DND-41 (cell line): ENCODE measurements around the gene DISC1.

Source experiments
- ATAC-seq: fragments of 200-7000 bp; cut with Tn5 transposase; 3 replicates; pipeline ENCODE4 v1.9.1; 2021; ENCODE audit warnings: low read depth; ENCODE audit not compliant: insufficient read depth
- DNase-seq: peaks from one replicate; pipeline ENCODE4 v3.0.0-alpha.2; 2020
- H2AFZ ChIP-seq: 2 replicates; pipeline ENCODE4 v1.6.0; 2012; ENCODE audit warnings: low read depth, low read length
- H3K27ac ChIP-seq: 2 replicates; pipeline ENCODE4 v1.5.1; 2012; ENCODE audit warnings: low read length, inconsistent platforms
- H3K27me3 ChIP-seq: fragments of 200-600 bp; sonication (generic); 2 replicates; pipeline ENCODE4 v1.6.0; 2012; ENCODE audit warnings: low read length, mild to moderate bottlenecking, inconsistent platforms; ENCODE audit not compliant: insufficient read depth, poor library complexity
- H3K36me3 ChIP-seq: 2 replicates; pipeline ENCODE4 v1.5.1; 2012; ENCODE audit warnings: low read length, inconsistent platforms; ENCODE audit not compliant: insufficient read depth
- H3K4me1 ChIP-seq: 2 replicates; pipeline ENCODE4 v1.5.1; 2012; ENCODE audit warnings: mild to moderate bottlenecking, low read length; ENCODE audit not compliant: insufficient read depth
- H3K4me2 ChIP-seq: 2 replicates; pipeline ENCODE4 v1.6.0; 2012; ENCODE audit warnings: mild to moderate bottlenecking, moderate library complexity, low read length, inconsistent platforms; ENCODE audit not compliant: insufficient read depth
- H3K4me3 ChIP-seq, 2 experiments: fragments of 200-600 bp in 1 of 2; shearing (Covaris generic) in 1 of 2; 2 replicates each; pipeline ENCODE4 v1.5.1; 2012 to 2016; ENCODE audit warnings: inconsistent platforms in 2 of 2, low read length in 2 of 2, mild to moderate bottlenecking in 2 of 2, low read depth in 1 of 2, moderate library complexity in 1 of 2
- H3K79me2 ChIP-seq: 2 replicates; pipeline ENCODE4 v1.6.0; 2012; ENCODE audit warnings: low read length, inconsistent platforms; ENCODE audit not compliant: insufficient read depth
- H3K9ac ChIP-seq: 2 replicates; pipeline ENCODE4 v1.6.0; 2012; ENCODE audit warnings: low read depth, mild to moderate bottlenecking, inconsistent platforms, low read length, moderate library complexity
- H3K9me3 ChIP-seq: 2 replicates; pipeline ENCODE4 v1.5.1; 2012; ENCODE audit warnings: low read length, moderate library complexity, mild to moderate bottlenecking, inconsistent platforms; ENCODE audit not compliant: insufficient read depth, severe bottlenecking
- H4K20me1 ChIP-seq: 2 replicates; pipeline ENCODE4 v1.6.0; 2012; ENCODE audit warnings: low read length; ENCODE audit not compliant: insufficient read depth
- EZH2 ChIP-seq: IDR thresholded peaks from 3 replicates; pipeline ENCODE4 v1.6.1; 2012; ENCODE audit warnings: borderline replicate concordance, low read depth, mild to moderate bottlenecking, moderate library complexity, low read length, inconsistent platforms; ENCODE audit not compliant: severe bottlenecking
- TF ChIP-seq, protein P1 (sequence below): IDR thresholded peaks from 2 replicates; pipeline ENCODE4 v1.5.1; 2012; ENCODE audit warnings: borderline replicate concordance, low read length, moderate library complexity, mild to moderate bottlenecking; ENCODE audit not compliant: poor library complexity, severe bottlenecking; ENCODE audit errors: extremely low read depth

The DISC1 gene

DNA sequence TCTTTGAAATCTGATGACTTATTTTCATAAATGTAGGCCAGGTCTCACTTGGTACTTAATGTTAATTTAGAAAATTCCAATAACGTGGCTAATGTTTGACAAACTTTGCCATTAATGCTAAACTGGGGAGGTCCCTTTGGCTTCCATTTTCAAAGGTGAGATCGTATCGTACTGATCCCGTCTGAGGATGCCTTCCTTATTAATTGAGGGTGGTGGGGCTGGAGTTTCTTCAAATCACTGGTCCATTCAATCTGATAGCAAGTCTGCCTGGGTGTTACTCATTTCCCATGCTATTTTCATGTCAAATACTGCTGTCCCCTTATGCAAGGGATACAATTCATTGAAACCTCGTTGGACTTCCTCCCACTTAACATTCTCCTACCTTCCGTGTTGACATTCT, 327.1 kb downstream of the DISC1 start:
- no peaks in the 10 kb centered on the region for H3K9me3 ChIP-seq
- H3K4me3 ChIP-seq = no peak overlapping the region
- TF ChIP-seq, protein P1, sequence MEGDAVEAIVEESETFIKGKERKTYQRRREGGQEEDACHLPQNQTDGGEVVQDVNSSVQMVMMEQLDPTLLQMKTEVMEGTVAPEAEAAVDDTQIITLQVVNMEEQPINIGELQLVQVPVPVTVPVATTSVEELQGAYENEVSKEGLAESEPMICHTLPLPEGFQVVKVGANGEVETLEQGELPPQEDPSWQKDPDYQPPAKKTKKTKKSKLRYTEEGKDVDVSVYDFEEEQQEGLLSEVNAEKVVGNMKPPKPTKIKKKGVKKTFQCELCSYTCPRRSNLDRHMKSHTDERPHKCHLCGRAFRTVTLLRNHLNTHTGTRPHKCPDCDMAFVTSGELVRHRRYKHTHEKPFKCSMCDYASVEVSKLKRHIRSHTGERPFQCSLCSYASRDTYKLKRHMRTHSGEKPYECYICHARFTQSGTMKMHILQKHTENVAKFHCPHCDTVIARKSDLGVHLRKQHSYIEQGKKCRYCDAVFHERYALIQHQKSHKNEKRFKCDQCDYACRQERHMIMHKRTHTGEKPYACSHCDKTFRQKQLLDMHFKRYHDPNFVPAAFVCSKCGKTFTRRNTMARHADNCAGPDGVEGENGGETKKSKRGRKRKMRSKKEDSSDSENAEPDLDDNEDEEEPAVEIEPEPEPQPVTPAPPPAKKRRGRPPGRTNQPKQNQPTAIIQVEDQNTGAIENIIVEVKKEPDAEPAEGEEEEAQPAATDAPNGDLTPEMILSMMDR = no peak
- TF ChIP-seq EZH2 = no peak
- H3K27ac ChIP-seq = no peak overlapping the region
- no peaks in the 10 kb centered on the region for H3K4me1 ChIP-seq
- no peaks in the 10 kb centered on the region for H3K27me3 ChIP-seq
- H3K4me2 ChIP-seq = no peak overlapping the region
- DNase-seq = no peak
- no peak overlapping the region for H3K9ac ChIP-seq
- H2AFZ ChIP-seq = no peak overlapping the region
- H4K20me1 ChIP-seq = no peaks in the 10 kb centered on the region
- no peaks in the 10 kb centered on the region for H3K79me2 ChIP-seq
- no peaks in the 10 kb centered on the region for H3K36me3 ChIP-seq
- no peak for ATAC-seq

DNA sequence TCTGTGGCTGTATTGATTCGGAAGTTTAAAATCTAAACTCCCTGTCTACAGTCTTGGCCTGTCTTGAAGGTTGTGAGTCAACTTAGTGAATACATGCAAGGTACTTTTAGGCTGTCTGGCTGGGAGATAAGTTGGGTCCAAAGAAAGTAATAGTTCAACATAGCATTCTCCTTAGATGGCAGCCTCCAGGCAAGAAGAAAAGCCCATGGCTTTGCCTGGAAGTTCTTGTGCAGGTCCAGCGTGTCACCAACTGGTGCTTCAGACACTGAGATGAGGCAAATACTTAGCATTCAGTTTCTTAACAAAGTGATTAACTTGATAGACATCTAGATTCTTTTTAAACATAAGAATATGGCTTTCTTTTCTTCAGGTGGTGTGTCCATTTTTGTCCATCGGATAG, 328.2 kb downstream of the DISC1 start:
- Histone ChIP-seq H3K27me3 (no peaks in the 10 kb centered on the region), H3K79me2 (no peaks in the 10 kb centered on the region), H3K27ac (no peak overlapping the region), H3K9me3 (no peaks in the 10 kb centered on the region), H4K20me1 (no peaks in the 10 kb centered on the region), H3K9ac (no peak overlapping the region), H3K4me3 (no peak overlapping the region), H2AFZ (no peak overlapping the region), H3K4me2 (no peak overlapping the region), H3K4me1 (no peaks in the 10 kb centered on the region), H3K36me3 (no peaks in the 10 kb centered on the region)
- no peak for TF ChIP-seq EZH2
- TF ChIP-seq, protein P1 = no peak
- ATAC-seq (no peak), DNase-seq (no peak)

DNA sequence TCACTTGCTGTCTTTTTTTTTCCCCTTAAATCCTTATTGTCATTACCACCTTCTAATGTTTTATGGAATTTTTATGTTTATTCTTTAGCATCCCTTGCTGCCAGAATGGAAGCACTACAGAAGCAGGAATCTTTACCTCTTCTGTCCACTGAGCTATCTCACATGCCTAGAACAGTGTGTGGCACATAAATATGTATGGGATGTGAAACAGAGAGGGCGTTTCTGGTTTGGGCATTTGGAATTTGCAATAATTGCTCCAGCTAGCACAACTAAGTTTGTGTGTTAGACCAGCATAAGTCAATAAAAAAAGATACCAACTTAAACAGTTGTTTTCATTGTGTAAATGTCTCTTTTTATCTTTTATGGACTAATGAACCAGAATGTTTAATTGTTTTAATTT, 330.8 kb downstream of the DISC1 start:
- DNase-seq (no peak), ATAC-seq (no peak)
- Histone ChIP-seq H3K4me2 (no peak overlapping the region), H2AFZ (no peak overlapping the region), H3K4me1 (no peaks in the 10 kb centered on the region), H3K36me3 (no peaks in the 10 kb centered on the region), H4K20me1 (no peaks in the 10 kb centered on the region), H3K4me3 (no peak overlapping the region), H3K27ac (no peak overlapping the region), H3K9me3 (no peaks in the 10 kb centered on the region), H3K9ac (no peak overlapping the region), H3K27me3 (no peaks in the 10 kb centered on the region), H3K79me2 (no peaks in the 10 kb centered on the region)
- no peak for TF ChIP-seq EZH2
- TF ChIP-seq, protein P1 = no peak

DNA sequence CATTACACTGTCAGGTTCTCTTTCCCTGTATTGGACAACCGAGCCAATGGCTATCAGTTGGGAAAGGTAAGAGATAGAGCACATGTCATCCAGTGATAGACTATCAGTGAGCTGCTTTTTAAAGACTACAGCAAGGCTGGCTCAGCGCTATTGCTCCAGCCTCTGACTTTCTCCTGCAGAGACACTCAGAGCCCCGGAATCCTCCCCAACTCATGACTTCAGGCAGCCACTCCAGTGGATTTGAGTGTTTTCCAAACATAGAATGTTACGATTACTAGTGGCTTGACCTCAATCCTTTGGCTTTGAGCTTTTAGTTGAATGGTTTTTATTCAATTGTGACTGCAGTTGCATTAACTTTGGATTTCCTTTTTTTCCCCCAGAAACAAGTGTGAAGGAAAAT, 331.9 kb downstream of the DISC1 start:
- no peaks in the 10 kb centered on the region for H3K9me3 ChIP-seq
- H3K27me3 ChIP-seq = no peaks in the 10 kb centered on the region
- no peak overlapping the region for H3K4me3 ChIP-seq
- no peaks in the 10 kb centered on the region for H3K79me2 ChIP-seq
- H2AFZ ChIP-seq = no peak overlapping the region
- no peak overlapping the region for H3K4me2 ChIP-seq
- TF ChIP-seq EZH2 = no peak
- TF ChIP-seq, protein P1 = no peak
- no peak overlapping the region for H3K27ac ChIP-seq
- no peaks in the 10 kb centered on the region for H3K4me1 ChIP-seq
- H4K20me1 ChIP-seq = no peaks in the 10 kb centered on the region
- DNase-seq (no peak), ATAC-seq (no peak)
- H3K9ac ChIP-seq = no peak overlapping the region
- no peaks in the 10 kb centered on the region for H3K36me3 ChIP-seq
